GM23338 (cell line): Measurements from ENCODE around the gene DHRS7B. TPM values are rescaled to one million over a fixed set of nuclear protein-coding genes. Genes with fewer than 3 reads are reported as not detected.

Experiments
- ATAC-seq: fragments of 200-7000 bp; cut with Tn5 transposase; 3 replicates; pipeline ENCODE4 v1.9.1; 2020
- DNase-seq: peaks from one replicate; pipeline ENCODE4 v3.0.0-alpha.2; 2015; ENCODE audit warnings: low spot score
- H2AFZ ChIP-seq: fragments of 200-600 bp; sonication (generic); 2 replicates; pipeline ENCODE4 v1.8.0; 2016; ENCODE audit warnings: antibody characterized with exemption, mild to moderate bottlenecking, moderate library complexity
- H3F3A ChIP-seq: fragments of 200-600 bp; sonication (generic); replicated peaks from 2 replicates; pipeline ENCODE4 v1.8.0; 2017; ENCODE audit warnings: antibody characterized with exemption, mixed run types, low read depth
- H3K27ac ChIP-seq: fragments of 200-600 bp; sonication (generic); 2 replicates; pipeline ENCODE4 v1.6.1; 2016; ENCODE audit warnings: low read depth
- H3K27me3 ChIP-seq: fragments of 200-600 bp; sonication (generic); 2 replicates; pipeline ENCODE4 v1.8.0; 2016; ENCODE audit warnings: mild to moderate bottlenecking, mixed run types, moderate library complexity; ENCODE audit not compliant: insufficient read depth
- H3K36me3 ChIP-seq: fragments of 200-600 bp; sonication (generic); 2 replicates; pipeline ENCODE4 v1.8.0; 2016; ENCODE audit warnings: mild to moderate bottlenecking; ENCODE audit not compliant: insufficient read depth
- H3K4me1 ChIP-seq: fragments of 200-600 bp; sonication (generic); 2 replicates; pipeline ENCODE4 v1.8.0; 2016; ENCODE audit warnings: mild to moderate bottlenecking, moderate library complexity; ENCODE audit not compliant: insufficient read depth
- H3K4me2 ChIP-seq: fragments of 200-600 bp; sonication (generic); 2 replicates; pipeline ENCODE4 v1.7.1; 2017; ENCODE audit warnings: mixed run types
- H3K4me3 ChIP-seq: fragments of 200-600 bp; sonication (generic); 2 replicates; pipeline ENCODE4 v1.6.1; 2016; ENCODE audit warnings: mixed run types
- H3K79me2 ChIP-seq: fragments of 200-600 bp; sonication (generic); replicated peaks from 2 replicates; pipeline ENCODE4 v1.8.0; 2017; ENCODE audit warnings: mild to moderate bottlenecking; ENCODE audit not compliant: insufficient read depth
- H3K9me2 ChIP-seq: fragments of 200-600 bp; sonication (generic); 2 replicates; pipeline ENCODE4 v1.8.0; 2017; ENCODE audit not compliant: insufficient read depth
- H4K20me1 ChIP-seq: fragments of 200-600 bp; sonication (generic); replicated peaks from 2 replicates; pipeline ENCODE4 v1.8.0; 2017; ENCODE audit warnings: mild to moderate bottlenecking; ENCODE audit not compliant: insufficient read depth
- H3K27ac Mint-ChIP-seq: 2 replicates; pipeline ENCODE4 v1.8.0; 2020; ENCODE audit warnings: inconsistent platforms, mild to moderate bottlenecking, moderate library complexity, mixed read lengths
- H3K27me3 Mint-ChIP-seq: 3 replicates; pipeline ENCODE4 v1.8.0; 2022; ENCODE audit warnings: low read depth, mild to moderate bottlenecking, moderate library complexity, mixed read lengths, inconsistent platforms; ENCODE audit not compliant: insufficient read depth, poor library complexity
- H3K36me3 Mint-ChIP-seq: 3 replicates; pipeline ENCODE4 v1.8.0; 2021; ENCODE audit warnings: low read depth, mild to moderate bottlenecking, inconsistent platforms, moderate library complexity, mixed read lengths
- H3K4me1 Mint-ChIP-seq: 3 replicates; pipeline ENCODE4 v1.8.0; 2020; ENCODE audit warnings: mild to moderate bottlenecking, inconsistent platforms, mixed read lengths
- H3K4me3 Mint-ChIP-seq: 3 replicates; pipeline ENCODE4 v1.8.0; 2021; ENCODE audit warnings: moderate library complexity, mild to moderate bottlenecking, inconsistent platforms, mixed read lengths
- H3K9me3 Mint-ChIP-seq: 3 replicates; pipeline ENCODE4 v1.8.0; 2020; ENCODE audit warnings: moderate library complexity, mild to moderate bottlenecking, inconsistent platforms, mixed read lengths
- CREB1 ChIP-seq: fragments of 250-450 bp; sonication (Bioruptor Pico); IDR thresholded peaks from 2 replicates; pipeline ENCODE4 v1.5.0; 2020; ENCODE audit warnings: low read depth, mild to moderate bottlenecking, moderate library complexity
- ETS1 ChIP-seq: IDR thresholded peaks from 2 replicates; pipeline ENCODE4 v1.6.1; 2016; ENCODE audit warnings: antibody characterized with exemption
- EZH2 ChIP-seq: fragments of 200-600 bp; sonication (generic); IDR thresholded peaks from one replicate; pipeline ENCODE4 v1.8.0; 2017; ENCODE audit warnings: antibody characterized with exemption, mild to moderate bottlenecking, low read depth; ENCODE audit not compliant: unreplicated experiment
- EZH2phosphoT487 ChIP-seq: fragments of 200-600 bp; sonication (generic); IDR thresholded peaks from one replicate; pipeline ENCODE4 v1.8.1; 2018; ENCODE audit warnings: antibody characterized with exemption; ENCODE audit not compliant: unreplicated experiment
- JUNB ChIP-seq: IDR thresholded peaks from one replicate; pipeline ENCODE4 v1.6.1; 2016; ENCODE audit warnings: antibody characterized with exemption; ENCODE audit not compliant: unreplicated experiment
- NANOG ChIP-seq: IDR thresholded peaks from 2 replicates; pipeline ENCODE4 v1.6.1; 2016; ENCODE audit warnings: antibody characterized with exemption, borderline replicate concordance
- POLR2AphosphoS5 ChIP-seq: IDR thresholded peaks from 2 replicates; pipeline ENCODE4 v1.6.1; 2016; ENCODE audit warnings: antibody characterized with exemption, low read depth
- REST ChIP-seq: IDR thresholded peaks from one replicate; pipeline ENCODE4 v1.6.1; 2018; ENCODE audit warnings: antibody characterized with exemption; ENCODE audit not compliant: unreplicated experiment
- STAT1 ChIP-seq: IDR thresholded peaks from one replicate; pipeline ENCODE4 v1.6.1; 2016; ENCODE audit warnings: antibody characterized with exemption; ENCODE audit not compliant: unreplicated experiment
- ZNF114 ChIP-seq: fragments of 250-450 bp; sonication (Bioruptor Pico); IDR thresholded peaks from 2 replicates; pipeline ENCODE4 v1.5.0; 2020; ENCODE audit warnings: mild to moderate bottlenecking, moderate library complexity
- ZNF331 ChIP-seq: fragments of 250-450 bp; sonication (Bioruptor Pico); IDR thresholded peaks from 2 replicates; pipeline ENCODE4 v1.5.0; 2020; ENCODE audit warnings: low read depth, mild to moderate bottlenecking, moderate library complexity
- ZNF462 ChIP-seq: fragments of 250-450 bp; sonication (Bioruptor Pico); IDR thresholded peaks from 2 replicates; pipeline ENCODE4 v1.5.0; 2020; ENCODE audit warnings: mild to moderate bottlenecking, moderate library complexity
- polyA plus RNA-seq: library from polyadenylated mRNA; unstranded; fragments of >200 nt; fragmentation: Nextera tagmentation; extraction: Ambion mirVana; gene quantifications from 2 replicates; pipeline ENCODE4 v1.2.1, GENCODE V29; 2016
- total RNA-seq: library from RNA; depleted of rRNA; stranded (reverse); fragments of >200 nt; shearing (Covaris generic); gene quantifications from 2 replicates; pipeline ENCODE4 v1.2.3, GENCODE V29; 2014

The DHRS7B gene
- total and polyA plus RNA-seq, 2 experiments from 2014 or later, result 26.6 to 27.9 TPM

- Histone ChIP-seq H3F3A (no peaks in the 10 kb centered on the region), H3K4me3 (no peak overlapping the region), H3K4me1 (no peaks in the 10 kb centered on the region), H3K79me2 (no peaks in the 10 kb centered on the region), H2AFZ (no peak overlapping the region), H3K27ac (no peak overlapping the region), H3K36me3 (no peaks in the 10 kb centered on the region), H3K9me2 (no peaks in the 10 kb centered on the region), H4K20me1 (no peaks in the 10 kb centered on the region), H3K4me2 (no peak overlapping the region), H3K27me3 (no peaks in the 10 kb centered on the region)
- DNase-seq (no peak), ATAC-seq (peak; percentile 20; the same call in 1 of the 3 replicates)
- no peak for TF ChIP-seq CREB1 (CRISPR knock-in tag)
- no peak for TF ChIP-seq STAT1
- TF ChIP-seq REST, result no peak
- no peak for TF ChIP-seq NANOG
- no peak for TF ChIP-seq ZNF114 (CRISPR knock-in tag)
- no peak for TF ChIP-seq ETS1
- no peak for TF ChIP-seq EZH2
- no peak for TF ChIP-seq EZH2phosphoT487
- no peak for TF ChIP-seq ZNF331 (CRISPR knock-in tag)
- TF ChIP-seq JUNB, result no peak
- no peak for TF ChIP-seq POLR2AphosphoS5
- no peak for TF ChIP-seq ZNF462 (CRISPR knock-in tag)
- Mint-ChIP-seq H3K4me1 (no peaks in the 10 kb centered on the region; the same call in 2 of the 3 replicates), H3K27me3 (peaks cover 12% of the 10 kb centered on the region), H3K9me3 (no peaks in the 10 kb centered on the region; the same call in 2 of the 3 replicates), H3K4me3 (no peak overlapping the region), H3K27ac (peak overlapping the region; percentile 79; the same call in 1 of the 2 replicates), H3K36me3 (no peaks in the 10 kb centered on the region; the same call in 2 of the 3 replicates)
Measured at GRCh38 chr17:21228111-21228510, 101.3 kb downstream of the DHRS7B start.
